ENCODE results near the gene UBE2J2. TPM values are rescaled to one million over a fixed set of nuclear protein-coding genes. Genes with fewer than 3 reads are reported as not detected.
A peak's percentile ranks its signal among the peaks of the same experiment; 100 is the strongest.

Gene UBE2J2
- total and polyA plus RNA-seq, 2 of the 8 experiments (the other 6 are each of a cell fraction or from before 2014, with no cell fraction given) = 33.6 to 67.9 TPM

GRCh38 chr1:1295154-1295923, 21.7 kb upstream of the UBE2J2 start:
- POLR2A ChIA-PET (ENCODE audit: partially characterized antibody) = interaction anchor here (0.6 to 1.7 kb wide), 8 partner anchors 14 to 57 kb away, joined by 3 to 6 read pairs (median 4); partner anchors contain the start of gene TAS1R3
- H3K79me1 ChIP-seq (ENCODE audit: low read depth, low read length) = no peaks in the 10 kb centered on the region
- no peak for TF ChIP-seq CHD2 (IDR thresholded peaks at IDR 0.05; ENCODE audit: low read length)
- TF ChIP-seq TAF7 (optimal IDR thresholded peaks at IDR 0.05; ENCODE audit: borderline replicate concordance, low read depth, low read length) = no peak
- no peak for TF ChIP-seq POLR2A (IDR thresholded peaks at IDR 0.05; ENCODE audit: control extremely low read depth in 1 of 2, low read depth in 2 of 2, low read length in 2 of 2)
- no peak for TF ChIP-seq KDM4A (IDR thresholded peaks at IDR 0.05; ENCODE audit: low read depth, low read length, severe bottlenecking)
- TF ChIP-seq GABPA (IDR thresholded peaks at IDR 0.05; ENCODE audit: borderline replicate concordance, insufficient read depth, low read length) = no peak
- no peak for TF ChIP-seq SP2 (IDR thresholded peaks at IDR 0.05; ENCODE audit: low read length)
- no peak for TF ChIP-seq POU5F1 (IDR thresholded peaks at IDR 0.05; ENCODE audit: low read depth, low read length)
- TF ChIP-seq TAF1 (IDR thresholded peaks at IDR 0.05; ENCODE audit: low read depth, low read length) = no peak
- no peak for TF ChIP-seq RAD21 (IDR thresholded peaks at IDR 0.05 in 1 of 2, conservative IDR thresholded peaks at IDR 0.05 in 1 of 2; ENCODE audit: low read depth in 2 of 2, low read length in 2 of 2)
- no peak for TF ChIP-seq BCL11A (IDR thresholded peaks at IDR 0.05; ENCODE audit: low read depth in 2 of 2, low read length in 2 of 2)
- TF ChIP-seq KDM5A (IDR thresholded peaks at IDR 0.05; ENCODE audit: low read length) = no peak
- no peak for TF ChIP-seq CBX8 (IDR thresholded peaks at IDR 0.05; ENCODE audit: borderline replicate concordance, low read depth, low read length)

More at GRCh38 chr1:1295154-1295923, 21.7 kb upstream of the UBE2J2 start:
- H3K9ac ChIP-seq (replicated peaks in 1 of 4; ENCODE audit: extremely low read depth in 1 of 4, low read depth in 3 of 4, low read length in 3 of 4) = no peak overlapping the region
- H4K8ac ChIP-seq (ENCODE audit: extremely low read depth, insufficient read depth, low read length) = peak overlapping the region; percentile 25; the same call in 1 of the 2 replicates
- no peaks in the 10 kb centered on the region for H3K23me2 ChIP-seq (ENCODE audit: low read depth, low read length)
- peaks cover 0 to 12% (median 0%) of the 10 kb centered on the region in 4 experiments; a peak in 2 of 7 replicates for H3K4me1 ChIP-seq (replicated peaks in 1 of 4; ENCODE audit: control insufficient read depth in 3 of 4, insufficient read depth in 4 of 4, low read length in 3 of 4)
- H4K5ac ChIP-seq (ENCODE audit: insufficient read length, low read depth, low read length) = no peak overlapping the region
- H3K9me3 ChIP-seq (ENCODE audit: insufficient read depth in 2 of 2, low read depth in 1 of 2, low read length in 1 of 2) = no peaks in the 10 kb centered on the region
- no peak overlapping the region for H2AK5ac ChIP-seq (ENCODE audit: low read depth, low read length)
- no peak overlapping the region for H3K27ac ChIP-seq (ENCODE audit: low read depth, low read length)
- no peak overlapping the region for H2BK5ac ChIP-seq (ENCODE audit: low read depth, low read length)
- H2BK20ac ChIP-seq (ENCODE audit: low read length) = no peak overlapping the region
- peaks cover 6 to 12% of the 10 kb centered on the region in 2 experiments for H4K20me1 ChIP-seq (replicated peaks in 1 of 2; ENCODE audit: control insufficient read depth in 1 of 2, insufficient read depth in 2 of 2, low read length in 2 of 2)
- no peak overlapping the region for H3K18ac ChIP-seq (ENCODE audit: extremely low read depth, low read length)
- FAIRE-seq = no peak
- DNase-seq (ENCODE audit: low read depth in 1 of 2, low spot score in 2 of 2) = no peak
- H2BK120ac ChIP-seq (replicated peaks; ENCODE audit: low read depth, low read length) = no peak overlapping the region
- H2BK12ac ChIP-seq (ENCODE audit: low read depth, low read length) = no peak overlapping the region
- no peak overlapping the region for H4K91ac ChIP-seq (replicated peaks; ENCODE audit: insufficient read length, low read length)
- no peak overlapping the region for H2BK15ac ChIP-seq (ENCODE audit: low read length)
- H3K23ac ChIP-seq (ENCODE audit: insufficient read length) = no peak overlapping the region
- CTCF ChIA-PET (ENCODE audit: partially characterized antibody) = interaction anchor here (0.8 to 1.0 kb wide), 4 partner anchors 10 to 320 kb away, joined by 3 to 5 read pairs (median 4); partner anchors contain the start of genes B3GALT6 and SDF4
- no peak overlapping the region for H3K56ac ChIP-seq (replicated peaks; ENCODE audit: insufficient read length, low read depth, low read length)
- H3K4me2 ChIP-seq (ENCODE audit: insufficient read depth in 1 of 2, low read depth in 2 of 2, low read length in 2 of 2) = no peak overlapping the region
- no peak overlapping the region for H3K4me3 ChIP-seq (ENCODE audit: extremely low read depth in 1 of 4, insufficient read depth in 2 of 4, low read depth in 3 of 4, low read length in 4 of 4)
- no peak overlapping the region for H3K4ac ChIP-seq (replicated peaks; ENCODE audit: insufficient read length, low read depth, low read length)
- peaks cover 0 to 3% (median 0%) of the 10 kb centered on the region in 4 experiments; a peak in 1 of 7 replicates for H3K27me3 ChIP-seq (replicated peaks in 1 of 4; ENCODE audit: control insufficient read depth in 3 of 4, extremely low read depth in 1 of 4, insufficient read depth in 3 of 4, low read length in 3 of 4)
- H2AFZ ChIP-seq (ENCODE audit: low read length) = no peak overlapping the region
- no peak overlapping the region for H3K14ac ChIP-seq (ENCODE audit: insufficient read length)
- 95% methylated on average over 19 of the region's 35 CpGs; no CpG with 5 or more reads in 1 of the 2 experiments for WGBS, 2 experiments (ENCODE audit: extremely low coverage in 1 of 2, insufficient coverage in 1 of 2, insufficient read length in 1 of 2, insufficient replicate concordance in 2 of 2, low coverage in 1 of 2, low lambda C conversion rate in 2 of 2, missing lambda C conversion rate in 1 of 2)
- H3K36me3 ChIP-seq (ENCODE audit: control insufficient read depth in 2 of 4, insufficient read depth in 4 of 4, low read length in 3 of 4) = peaks cover 0 to 7% (median 0%) of the 10 kb centered on the region in 4 experiments; a peak in 1 of 8 replicates
- H3K79me2 ChIP-seq (ENCODE audit: control insufficient read depth in 1 of 2, insufficient read depth in 2 of 2, low read length in 2 of 2) = no peaks in the 10 kb centered on the region

All from H1 (cell line).